Endometrium (tissue), 2 donors: ENCODE results near the gene KIAA0040.

Experiments
- FAIRE-seq: peaks from 2 replicates; lab custom pipeline; 2012; peaks lifted over from hg19 to GRCh38; lab: Jason Lieb, UNC
- donor health status: control.
- donor health status: control.

The KIAA0040 gene

DNA sequence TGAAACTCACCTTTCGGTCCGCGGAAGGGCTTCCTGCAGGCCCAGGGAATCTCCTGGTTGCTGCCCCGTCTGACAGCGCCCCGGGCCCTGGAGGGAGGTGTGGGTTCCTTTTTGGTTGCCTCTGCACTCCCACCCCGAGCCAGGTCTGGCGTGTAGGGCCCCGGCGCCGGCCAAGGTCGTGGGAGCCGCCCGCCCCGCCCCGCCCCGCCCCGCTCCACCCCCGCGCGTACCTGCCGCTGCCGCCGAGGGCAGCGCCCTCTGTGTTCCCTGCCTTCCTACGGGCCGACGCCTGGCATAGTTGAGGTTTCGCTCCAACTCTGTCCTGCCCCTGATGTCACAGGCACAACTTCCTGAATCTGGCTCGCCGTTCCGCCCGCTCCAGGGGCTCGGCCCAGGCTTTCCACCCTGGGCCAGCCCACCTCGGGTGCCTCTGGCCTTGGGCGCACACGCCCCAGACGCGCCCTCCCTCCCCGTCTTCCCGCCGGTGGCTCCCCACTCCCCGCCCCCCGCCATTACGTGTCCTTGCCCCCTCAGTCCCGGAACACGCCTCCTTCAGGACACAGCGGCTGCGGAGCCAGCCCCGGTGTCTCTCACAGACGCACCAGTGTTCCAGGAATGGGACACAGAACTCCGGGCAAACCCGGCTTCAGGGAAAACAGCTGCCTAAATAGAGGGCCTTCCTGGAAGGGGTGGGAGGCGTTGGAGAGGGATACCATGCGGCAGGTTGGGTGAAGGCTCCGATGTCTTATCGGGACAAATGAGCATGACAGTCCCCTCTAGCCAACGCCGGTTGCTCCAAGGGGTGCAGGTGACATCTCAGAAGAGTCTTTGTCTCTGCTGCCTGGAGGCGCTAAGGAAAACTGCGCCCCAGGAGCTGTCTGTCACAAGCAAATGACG lies at the start of gene KIAA0040:
Gene KIAA0040, minus strand, starts transcription at position 147 of the 897 bp plus-strand sequence. CDS start 31,763 bp downstream, outside the sequence.
- no peak for FAIRE-seq

DNA sequence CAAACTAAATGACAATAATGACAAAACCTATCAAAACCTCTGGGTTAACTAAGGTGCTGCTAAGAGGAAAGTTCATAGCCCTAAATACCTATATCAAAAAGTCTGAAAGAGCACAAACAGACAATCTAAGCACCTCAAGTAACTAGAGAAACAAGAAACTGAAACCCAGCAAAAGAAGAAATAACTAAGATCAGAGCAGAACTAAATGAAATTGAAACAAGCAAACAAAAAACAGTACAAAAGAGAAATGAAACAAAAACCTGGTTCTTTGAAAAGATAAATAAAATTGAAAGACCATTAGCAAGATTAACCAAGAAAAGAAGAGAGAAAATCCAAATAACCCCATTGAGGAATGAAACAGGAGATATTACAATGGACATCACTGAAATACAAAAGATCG lies 44.8 kb upstream of the KIAA0040 start:
- FAIRE-seq, result no peak

GRCh38 chr1:175234639-175235038 lies 42.1 kb upstream of the KIAA0040 start:
- FAIRE-seq, result no peak

DNA sequence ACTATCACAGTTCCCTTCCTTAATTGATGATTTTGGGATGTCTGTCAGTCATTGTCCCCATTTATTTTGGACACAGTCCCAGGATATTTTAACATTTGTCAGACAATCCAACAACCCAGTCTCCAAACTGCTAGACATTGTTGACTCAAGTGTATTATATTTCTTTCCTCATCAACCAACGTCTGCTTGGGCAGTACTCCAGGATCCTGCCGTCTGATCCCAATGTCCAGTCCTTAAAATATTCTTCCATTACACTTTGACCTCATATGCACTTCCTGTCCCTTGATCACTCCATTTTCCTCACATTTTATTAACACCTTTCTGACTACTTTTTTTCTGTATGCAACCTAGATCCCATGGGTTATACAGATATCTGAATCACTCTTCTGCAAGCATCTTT lies 39.8 kb upstream of the KIAA0040 start:
- FAIRE-seq, result no peak

DNA sequence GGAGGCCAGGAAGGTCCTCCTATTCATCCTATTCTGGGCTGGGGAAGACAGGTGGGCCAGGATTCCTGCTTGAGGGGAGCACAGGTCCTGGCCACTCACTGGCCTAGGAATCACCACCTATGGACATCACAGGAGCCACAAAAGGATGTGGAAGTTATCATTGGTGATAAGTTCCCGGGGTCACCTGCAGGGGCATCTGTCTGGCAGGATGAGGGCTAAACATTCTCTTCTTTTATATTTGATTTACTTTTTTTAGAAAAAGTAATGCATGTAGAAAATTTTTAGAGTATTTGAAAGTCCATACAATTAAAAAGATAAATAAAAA lies 33.2 kb upstream of the KIAA0040 start:
- FAIRE-seq, result no peak

DNA sequence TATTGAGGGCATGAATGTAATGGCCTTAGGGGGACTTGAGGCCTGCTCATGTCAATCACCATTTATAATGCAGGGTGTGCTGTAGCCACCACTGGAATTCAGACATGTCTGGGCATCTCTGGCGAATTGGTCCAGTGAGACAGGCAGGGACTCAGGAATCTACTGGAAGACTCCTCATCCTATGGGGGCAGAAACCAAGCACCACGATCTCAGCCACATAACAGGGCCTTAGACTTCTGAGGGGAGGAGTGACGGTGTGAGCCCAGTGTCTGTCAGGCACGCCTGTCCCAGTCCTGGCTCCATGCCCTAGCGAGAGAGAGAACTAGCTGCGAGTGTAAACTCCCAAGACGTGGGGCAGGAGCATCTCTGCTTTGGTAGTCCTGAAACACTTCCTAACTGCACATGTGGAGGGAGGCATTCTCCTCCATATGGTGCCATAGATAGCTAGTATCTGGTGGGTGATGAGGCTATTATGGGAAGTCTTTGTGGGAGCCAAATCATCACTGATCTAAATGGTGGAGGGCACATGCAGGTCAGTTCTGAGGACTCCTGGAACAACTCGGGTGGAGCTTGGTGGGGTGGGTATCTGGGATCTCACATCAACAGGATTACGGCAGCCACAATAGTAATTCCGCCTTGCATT lies 29.8 kb upstream of the KIAA0040 start:
- FAIRE-seq, result no peak

DNA sequence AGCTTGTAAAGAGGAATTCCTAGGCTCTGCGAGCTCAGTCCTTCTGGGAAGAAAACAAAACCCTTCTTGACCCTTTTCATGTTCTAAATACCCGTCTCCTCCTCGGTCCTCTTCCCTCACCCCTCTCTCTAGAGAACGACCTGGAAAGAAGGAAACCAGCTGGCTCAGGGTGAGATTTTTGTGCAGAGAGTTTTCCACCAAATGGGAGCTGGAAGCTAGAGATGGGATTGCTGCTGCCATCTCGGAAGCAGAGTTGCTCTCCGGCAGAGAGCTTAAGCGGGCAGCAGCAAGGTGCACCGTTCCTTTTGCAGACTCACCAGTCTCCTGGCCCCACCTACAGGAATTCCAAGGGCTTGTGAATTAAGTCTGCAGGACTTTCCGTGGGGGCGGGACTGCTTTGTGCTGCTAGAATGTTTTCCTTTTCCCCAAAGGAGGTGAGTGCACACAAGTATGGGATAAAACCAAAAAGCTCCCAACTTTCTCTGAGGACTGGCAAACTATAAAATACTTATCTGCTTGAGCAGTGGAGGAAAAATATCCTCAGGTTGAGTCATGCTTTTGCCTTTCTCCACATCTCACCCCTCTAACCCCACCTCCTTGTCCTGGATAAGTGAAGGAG lies 29.1 kb upstream of the KIAA0040 start:
- no peak for FAIRE-seq

- no peak for FAIRE-seq
Observed at GRCh38 chr1:175220853-175221556, 28.4 kb upstream of the KIAA0040 start.

- no peak for FAIRE-seq
Observed at GRCh38 chr1:175219774-175220173, 27.2 kb upstream of the KIAA0040 start.

- FAIRE-seq, result no peak
Observed at GRCh38 chr1:175218786-175219434, 26.3 kb upstream of the KIAA0040 start.

DNA sequence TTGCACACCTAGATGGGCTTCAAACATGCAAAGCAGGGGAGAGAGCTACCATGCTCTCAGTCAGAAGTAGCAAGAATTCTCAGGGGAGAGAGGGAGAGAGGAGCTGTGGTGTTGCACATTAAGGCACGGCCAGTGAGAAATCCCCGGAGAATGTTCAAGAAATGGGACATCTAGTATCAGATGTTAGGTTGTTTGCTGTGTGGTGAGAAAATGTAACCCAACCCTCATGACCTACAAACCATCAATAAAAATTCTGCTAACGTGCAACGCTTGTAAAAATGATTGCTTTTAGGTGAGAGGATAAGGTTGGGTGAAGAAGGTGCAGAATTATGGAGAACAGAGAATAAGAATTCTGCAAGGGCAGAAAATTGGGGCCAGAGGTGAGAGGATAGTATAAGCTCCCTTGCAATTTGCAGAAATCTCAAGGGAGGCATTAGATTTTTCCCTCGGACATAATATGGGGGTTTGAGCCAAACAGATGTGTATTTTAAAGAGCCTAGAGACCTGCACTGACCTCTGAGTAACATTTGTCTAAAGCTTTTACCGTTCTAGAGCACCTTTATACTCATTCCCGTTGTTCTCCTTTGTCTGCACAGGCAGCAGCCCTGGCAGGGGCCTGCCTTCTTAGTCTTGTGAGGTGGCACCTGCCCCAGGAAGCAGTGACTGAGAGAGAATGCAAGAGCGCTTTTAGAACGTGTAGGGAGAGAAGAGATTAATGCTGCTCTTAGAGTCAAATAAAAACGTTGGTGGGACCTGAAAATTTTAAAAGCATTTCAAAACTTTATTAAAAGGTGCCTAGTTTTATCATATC lies 25.4 kb upstream of the KIAA0040 start:
- FAIRE-seq, result no peak

GRCh38 chr1:175216444-175216843 lies 23.9 kb upstream of the KIAA0040 start:
- no peak for FAIRE-seq

DNA sequence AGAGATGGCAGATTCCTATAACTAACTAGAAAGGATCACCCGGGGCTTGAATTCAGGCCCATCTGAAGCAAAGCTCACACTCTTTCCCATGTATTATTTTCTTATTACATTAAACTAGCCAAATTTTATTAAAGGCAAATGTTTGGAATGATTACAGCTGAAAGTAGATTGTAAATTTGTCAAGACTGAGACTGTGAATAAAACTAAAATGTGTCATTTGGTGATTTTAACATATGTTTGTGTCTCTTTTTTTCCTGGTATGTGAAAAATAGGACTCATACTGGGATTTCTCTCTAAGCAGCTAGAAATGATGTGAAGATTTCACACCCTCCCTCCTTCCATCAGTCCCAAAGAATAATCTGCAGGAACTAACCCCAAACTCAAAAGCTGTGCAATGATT lies 19.1 kb upstream of the KIAA0040 start:
- FAIRE-seq, result no peak

GRCh38 chr1:175210744-175211143 lies 18.2 kb upstream of the KIAA0040 start:
- no peak for FAIRE-seq

DNA sequence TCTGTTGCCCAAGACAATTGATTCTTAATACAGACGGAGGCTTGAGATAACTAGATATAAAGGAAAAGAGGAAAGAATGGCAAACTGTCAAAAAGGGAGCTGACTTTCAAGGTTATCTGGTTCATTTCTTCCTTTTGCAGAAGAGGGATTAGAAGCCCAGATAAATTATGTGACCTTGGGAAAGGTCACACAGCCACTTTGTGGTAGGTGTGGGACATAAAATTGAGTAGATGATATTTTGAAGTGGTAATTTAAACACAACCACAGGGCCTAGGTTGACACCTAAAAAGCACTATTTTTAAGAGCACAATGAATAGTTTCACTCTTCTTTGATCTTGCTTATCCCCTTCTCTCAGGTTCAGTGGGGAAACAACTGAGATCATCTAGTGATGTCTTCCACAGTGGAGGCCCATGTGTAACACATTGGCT lies 16.9 kb upstream of the KIAA0040 start:
- no peak for FAIRE-seq

GRCh38 chr1:175208773-175209492 lies 16.4 kb upstream of the KIAA0040 start:
- no peak for FAIRE-seq

DNA sequence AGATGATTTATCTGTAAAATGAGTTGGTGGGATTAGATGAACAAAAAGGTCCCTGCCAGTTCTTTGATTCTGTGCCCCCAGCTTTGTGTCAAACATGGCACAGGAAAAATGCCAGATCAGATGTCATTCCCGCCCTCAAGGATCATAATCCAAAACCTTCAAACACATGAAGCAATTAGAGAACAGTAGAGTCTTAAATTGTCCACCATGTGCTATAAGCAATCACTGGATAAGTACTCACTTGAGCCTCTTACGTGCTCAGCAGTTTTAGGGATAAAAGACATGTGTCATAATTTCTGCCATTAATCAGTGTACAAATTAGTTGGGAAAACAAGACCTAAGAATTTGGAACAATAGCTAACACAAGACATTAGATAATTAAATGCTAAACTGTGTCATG lies 15.4 kb upstream of the KIAA0040 start:
- no peak for FAIRE-seq

DNA sequence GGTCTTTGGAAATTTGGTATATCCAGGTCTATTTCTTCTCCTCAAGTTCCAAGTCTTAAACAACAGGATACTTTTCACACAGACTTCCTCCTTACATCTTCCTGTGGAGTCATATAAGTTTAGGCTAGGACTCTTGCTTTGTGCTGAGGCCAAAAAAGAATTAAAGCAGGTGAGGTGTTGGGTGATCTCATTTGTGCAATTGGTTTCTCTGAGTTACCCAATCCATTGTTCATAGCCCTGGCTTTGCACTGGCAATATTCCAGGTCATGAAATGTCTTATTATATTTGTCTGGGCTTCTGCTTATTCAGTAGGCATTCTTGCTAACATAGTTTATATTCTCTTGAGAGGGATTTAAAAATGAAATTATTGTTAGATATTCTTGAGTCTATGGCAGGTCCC lies 14.1 kb upstream of the KIAA0040 start:
- no peak for FAIRE-seq

DNA sequence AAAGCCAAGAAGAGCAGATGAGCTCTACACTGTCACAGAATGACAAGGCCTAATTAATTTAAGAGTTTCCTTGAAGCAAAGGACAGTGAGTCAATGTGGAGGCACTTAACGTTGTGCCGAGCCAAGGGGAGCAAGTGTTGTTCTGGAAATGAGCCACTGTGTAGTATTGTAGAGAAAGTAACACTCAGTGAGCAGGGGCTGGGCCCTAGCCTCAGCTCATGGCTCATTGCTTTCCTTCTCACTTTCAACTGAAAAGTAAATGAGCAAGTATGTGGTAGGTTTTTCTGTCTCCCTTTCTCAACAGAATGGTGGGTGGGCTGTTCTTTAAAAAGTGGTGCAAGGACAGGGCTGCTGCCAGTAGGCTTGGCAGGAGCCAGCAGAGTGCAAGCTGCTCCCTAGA lies 11.8 kb upstream of the KIAA0040 start:
- no peak for FAIRE-seq

GRCh38 chr1:175203570-175204068 lies 11.0 kb upstream of the KIAA0040 start:
- FAIRE-seq, result no peak
